Natural killer cell (primary cell): ENCODE results near the gene ENPP7. TPM values are rescaled to one million over a fixed set of nuclear protein-coding genes. Genes with fewer than 3 reads are reported as not detected.

Source experiments
- ATAC-seq, 3 donors: fragments of 150-1000 bp in 2 of 3; fragments of 200-7000 bp in 1 of 3; cut with Tn5 transposase; 1 replicate in 1 of 3; 2 replicates in 2 of 3; pipeline ENCODE4 v1.10.0; 2021; ENCODE audit warnings: mild to moderate bottlenecking in 2 of 3, moderate library complexity in 2 of 3
- DNase-seq, 2 donors: peaks; one replicate each; pipeline versions ENCODE4 v3.0.0 to v3.0.0-alpha.2; 2013 to 2021; ENCODE audit warnings: mixed read lengths in 1 of 2
- H3K27ac ChIP-seq: one replicate; pipeline ENCODE4 v1.5.1; 2013; ENCODE audit warnings: mild to moderate bottlenecking, low read length
- H3K27me3 ChIP-seq: one replicate; pipeline ENCODE4 v1.6.1; 2013; ENCODE audit warnings: low read length; ENCODE audit not compliant: control insufficient read depth, insufficient read depth
- H3K36me3 ChIP-seq: one replicate; pipeline ENCODE4 v1.6.1; 2013; ENCODE audit warnings: low read length; ENCODE audit not compliant: control insufficient read depth, insufficient read depth
- H3K4me1 ChIP-seq: one replicate; pipeline ENCODE4 v1.6.1; 2013; ENCODE audit warnings: low read length; ENCODE audit not compliant: control insufficient read depth, insufficient read depth
- H3K4me3 ChIP-seq: one replicate; pipeline ENCODE4 v1.5.1; 2013; ENCODE audit warnings: low read length
- H3K9me3 ChIP-seq: one replicate; pipeline ENCODE4 v1.6.1; 2013; ENCODE audit warnings: low read length; ENCODE audit not compliant: control insufficient read depth, insufficient read depth
- H3K27ac Mint-ChIP-seq, 2 donors: one replicate each; pipeline ENCODE4 v1.8.0; 2022; ENCODE audit warnings: mild to moderate bottlenecking in 2 of 2, mixed read lengths in 2 of 2, moderate library complexity in 1 of 2
- H3K27me3 Mint-ChIP-seq, 2 donors: one replicate each; pipeline ENCODE4 v1.8.0; 2022; ENCODE audit warnings: low read depth in 2 of 2, mixed read lengths in 2 of 2
- H3K36me3 Mint-ChIP-seq: one replicate; pipeline ENCODE4 v1.8.0; 2022; ENCODE audit warnings: mixed read lengths
- H3K4me1 Mint-ChIP-seq, 2 donors: one replicate each; pipeline ENCODE4 v1.8.0; 2022; ENCODE audit warnings: mixed read lengths in 2 of 2
- H3K4me3 Mint-ChIP-seq: one replicate; pipeline ENCODE4 v1.8.0; 2022; ENCODE audit warnings: mild to moderate bottlenecking, moderate library complexity, mixed read lengths
- H3K9me3 Mint-ChIP-seq, 2 donors: one replicate each; pipeline ENCODE4 v1.8.0; 2022; ENCODE audit warnings: mixed read lengths in 2 of 2
- CTCF ChIP-seq: fragments of 200-600 bp; IDR thresholded peaks from one replicate; pipeline ENCODE4 v1.8.0; 2022; ENCODE audit warnings: antibody characterized with exemption
- WGBS: methylation state at CpG from one replicate; pipeline ENCODE4 v1.1.7; 2013; ENCODE audit warnings: missing lambda C conversion rate; ENCODE audit not compliant: insufficient coverage; 5-methylcytosine and 5-hydroxymethylcytosine counted together
- intact Hi-C: fragments of 100-400 bp; cut with micrococcal nuclease; formaldehyde crosslinking; loops from one replicate; pipeline ENCODE4 v1.14.2; 2022
- total RNA-seq, 4 donors: library from RNA; stranded (reverse); fragments of 120-200 nt in 1 of 4; gene quantifications; one replicate each; pipeline versions ENCODE4 v1.2.3 to v1.2.4, GENCODE V29; 2013 to 2022

ENPP7 gene
- total RNA-seq, 3 donors from 2014 or later (not counting 1 experiment from before 2014, with no cell fraction given): 0.95 TPM; not detected in 2

GRCh38 chr17:79706931-79707850, 23.6 kb upstream of the ENPP7 start:
- Histone ChIP-seq H3K4me3 (no peak overlapping the region), H3K27ac (no peak overlapping the region), H3K4me1 (peaks cover 11% of the 10 kb centered on the region), H3K27me3 (no peaks in the 10 kb centered on the region), H3K9me3 (no peaks in the 10 kb centered on the region), H3K36me3 (no peaks in the 10 kb centered on the region)
- H3K36me3 Mint-ChIP-seq: no peaks in the 10 kb centered on the region
- DNase-seq (no peak), ATAC-seq (no peak)
- no peak overlapping the region for H3K4me3 Mint-ChIP-seq
- no peaks in the 10 kb centered on the region for H3K9me3 Mint-ChIP-seq
- 74% methylated on average over 24 of the region's 25 CpGs for WGBS
- H3K27me3 Mint-ChIP-seq: no peaks in the 10 kb centered on the region
- H3K27ac Mint-ChIP-seq: no peak overlapping the region
- intact Hi-C loops: loop anchor here (5.0 kb wide), 1 partner anchor 660 kb away; no protein-coding TSS in a partner anchor
- no peak for TF ChIP-seq CTCF
- peaks cover 0 to 5% of the 10 kb centered on the region in 2 donors for H3K4me1 Mint-ChIP-seq

GRCh38 chr17:79707931-79708891, 22.5 kb upstream of the ENPP7 start:
- H3K27ac ChIP-seq: no peak overlapping the region
- Mint-ChIP-seq H3K4me3 (peak overlapping the region; percentile 49), H3K27ac (peak overlapping the region in 1 of 2 donors; percentile 33), H3K9me3 (no peaks in the 10 kb centered on the region), H3K36me3 (no peaks in the 10 kb centered on the region), H3K27me3 (no peaks in the 10 kb centered on the region), H3K4me1 (peaks cover 0 to 5% of the 10 kb centered on the region in 2 donors)
- H3K4me1 ChIP-seq: peaks cover 11% of the 10 kb centered on the region
- H3K4me3 ChIP-seq: no peak overlapping the region
- 23% methylated on average over 35 of the region's 35 CpGs for WGBS
- no peaks in the 10 kb centered on the region for H3K27me3 ChIP-seq
- DNase-seq: peak; percentile 57 to 78
- H3K36me3 ChIP-seq: no peaks in the 10 kb centered on the region
- no peaks in the 10 kb centered on the region for H3K9me3 ChIP-seq
- ATAC-seq: peak; percentile 73 to 86 (median 78)
- TF ChIP-seq CTCF: peak; percentile 81
- intact Hi-C loops: loop anchor here (5.0 kb wide), 1 partner anchor 661 kb away; no protein-coding TSS in a partner anchor

GRCh38 chr17:79711715-79712305, 18.9 kb upstream of the ENPP7 start:
- Mint-ChIP-seq H3K27ac (no peak overlapping the region), H3K4me3 (no peak overlapping the region), H3K4me1 (peaks cover 0 to 5% of the 10 kb centered on the region in 2 donors), H3K27me3 (no peaks in the 10 kb centered on the region), H3K36me3 (no peaks in the 10 kb centered on the region), H3K9me3 (no peaks in the 10 kb centered on the region)
- WGBS: 87% methylated on average over 20 of the region's 20 CpGs
- Histone ChIP-seq H3K27ac (no peak overlapping the region), H3K27me3 (no peaks in the 10 kb centered on the region), H3K4me3 (no peak overlapping the region), H3K36me3 (no peaks in the 10 kb centered on the region), H3K4me1 (peaks cover 11% of the 10 kb centered on the region), H3K9me3 (no peaks in the 10 kb centered on the region)
- peak in 1 of 3 donors; percentile 61 for ATAC-seq
- TF ChIP-seq CTCF: no peak
- intact Hi-C loops: no loop called here
- no peak for DNase-seq
